Left lung (tissue), 4 donors: ENCODE data around the gene LASP1NB.

ENCODE experiments used
- ATAC-seq: fragments of 200-7000 bp; cut with Tn5 transposase; one replicate; pipeline ENCODE4 v1.9.1; 2020; ENCODE audit warnings: moderate library complexity
- DNase-seq, 4 donors: peaks; one replicate each; pipeline ENCODE4 v3.0.0-alpha.2; 2013 to 2020
- H3K27ac ChIP-seq, 2 donors: fragments of 200-600 bp; sonication (generic) in 1 of 2; one replicate each; pipeline versions ENCODE4 v1.5.0 to v1.8.0; 2020 to 2021
- H3K27me3 ChIP-seq, 2 donors: fragments of 200-600 bp; sonication (generic) in 1 of 2; one replicate each; pipeline versions ENCODE4 v1.5.0 to v1.8.0; 2020 to 2021
- H3K36me3 ChIP-seq, 2 donors: fragments of 200-600 bp; sonication (generic) in 1 of 2; one replicate each; pipeline versions ENCODE4 v1.5.0 to v1.8.0; 2020 to 2021
- H3K4me1 ChIP-seq, 2 donors: fragments of 200-600 bp; one replicate each; pipeline ENCODE4 v1.8.0; 2021
- H3K4me3 ChIP-seq, 2 donors: fragments of 200-600 bp; sonication (generic) in 1 of 2; one replicate each; pipeline versions ENCODE4 v1.5.0 to v1.8.0; 2020 to 2021; ENCODE audit warnings: mild to moderate bottlenecking in 1 of 2
- H3K9me3 ChIP-seq, 2 donors: fragments of 200-600 bp; sonication (generic) in 1 of 2; one replicate each; pipeline versions ENCODE4 v1.5.0 to v1.8.0; 2020 to 2021
- intact Hi-C, 2 donors: fragments of 100-400 bp; cut with DNase I; formaldehyde crosslinking; loops; one replicate each; pipeline versions ENCODE4 v1.11.2 to v1.14.2; 2022
- TF ChIP-seq, protein P1 (sequence below), 2 donors: fragments of 200-600 bp; sonication (generic) in 1 of 2; IDR thresholded peaks; one replicate each; pipeline versions ENCODE4 v1.5.0 to v1.8.0; 2021; ENCODE audit warnings: antibody characterized with exemption in 2 of 2
- donor health status: DM: no; HTN: yes; CAD: no.
- donor health status: DM: no; HTN: no; CAD: no.

Gene LASP1NB

DNA sequence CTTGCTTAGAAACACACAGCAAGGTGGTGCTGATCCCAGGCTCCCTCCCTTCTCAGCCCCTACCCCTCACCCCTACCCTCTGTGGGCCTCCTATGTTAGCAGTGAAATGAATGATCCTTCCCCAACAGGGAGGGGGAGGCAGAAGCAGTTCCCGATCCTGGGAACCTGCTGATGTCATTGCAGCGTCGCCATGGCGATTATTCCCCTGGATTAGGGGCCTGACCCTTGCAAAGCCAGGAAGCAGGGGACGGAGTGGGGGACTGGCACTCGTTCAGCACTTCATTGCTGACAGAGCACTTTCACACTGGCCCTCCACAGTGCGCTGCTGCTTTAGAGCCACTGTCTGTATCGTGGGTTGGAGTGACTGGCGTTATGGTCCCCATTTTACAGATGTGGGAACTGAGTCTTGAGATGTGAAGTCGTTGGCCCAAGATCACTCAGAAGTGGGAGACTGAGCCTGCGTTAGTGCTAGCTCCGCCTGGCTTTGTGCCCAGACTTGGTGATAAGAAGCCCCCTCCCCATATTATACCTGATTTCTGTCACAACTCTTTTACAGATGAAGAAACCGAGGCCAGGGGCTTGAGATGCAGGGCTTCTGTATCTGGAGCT, 29.0 kb upstream of the LASP1NB start:
- no peak for ATAC-seq
- H3K27me3 ChIP-seq = no peaks in the 10 kb centered on the region
- no peaks in the 10 kb centered on the region for H3K9me3 ChIP-seq
- peaks cover 48 to 98% of the 10 kb centered on the region in 2 donors for H3K4me1 ChIP-seq
- H3K36me3 ChIP-seq = peaks cover 0 to 73% of the 10 kb centered on the region in 2 donors
- intact Hi-C loops = no loop called here
- TF ChIP-seq, protein P1, sequence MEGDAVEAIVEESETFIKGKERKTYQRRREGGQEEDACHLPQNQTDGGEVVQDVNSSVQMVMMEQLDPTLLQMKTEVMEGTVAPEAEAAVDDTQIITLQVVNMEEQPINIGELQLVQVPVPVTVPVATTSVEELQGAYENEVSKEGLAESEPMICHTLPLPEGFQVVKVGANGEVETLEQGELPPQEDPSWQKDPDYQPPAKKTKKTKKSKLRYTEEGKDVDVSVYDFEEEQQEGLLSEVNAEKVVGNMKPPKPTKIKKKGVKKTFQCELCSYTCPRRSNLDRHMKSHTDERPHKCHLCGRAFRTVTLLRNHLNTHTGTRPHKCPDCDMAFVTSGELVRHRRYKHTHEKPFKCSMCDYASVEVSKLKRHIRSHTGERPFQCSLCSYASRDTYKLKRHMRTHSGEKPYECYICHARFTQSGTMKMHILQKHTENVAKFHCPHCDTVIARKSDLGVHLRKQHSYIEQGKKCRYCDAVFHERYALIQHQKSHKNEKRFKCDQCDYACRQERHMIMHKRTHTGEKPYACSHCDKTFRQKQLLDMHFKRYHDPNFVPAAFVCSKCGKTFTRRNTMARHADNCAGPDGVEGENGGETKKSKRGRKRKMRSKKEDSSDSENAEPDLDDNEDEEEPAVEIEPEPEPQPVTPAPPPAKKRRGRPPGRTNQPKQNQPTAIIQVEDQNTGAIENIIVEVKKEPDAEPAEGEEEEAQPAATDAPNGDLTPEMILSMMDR (IDR thresholded peaks at IDR 0.05) = no peak
- peak in 1 of 4 donors; percentile 28 for DNase-seq
- H3K4me3 ChIP-seq = no peak overlapping the region
- H3K27ac ChIP-seq = peak overlapping the region in 1 of 2 donors; percentile 86

- no peaks in the 10 kb centered on the region for H3K9me3 ChIP-seq
- H3K36me3 ChIP-seq = peaks cover 0 to 66% of the 10 kb centered on the region in 2 donors
- TF ChIP-seq, protein P1 (IDR thresholded peaks at IDR 0.05) = no peak
- DNase-seq (peak in 1 of 4 donors; percentile 28), ATAC-seq (no peak)
- H3K4me1 ChIP-seq = peaks cover 48 to 98% of the 10 kb centered on the region in 2 donors
- intact Hi-C loops = no loop called here
- H3K4me3 ChIP-seq = no peak overlapping the region
- peak overlapping the region in 1 of 2 donors; percentile 86 for H3K27ac ChIP-seq
- no peaks in the 10 kb centered on the region for H3K27me3 ChIP-seq
Observed at GRCh38 chr17:38897176-38897575, 28.2 kb upstream of the LASP1NB start.

DNA sequence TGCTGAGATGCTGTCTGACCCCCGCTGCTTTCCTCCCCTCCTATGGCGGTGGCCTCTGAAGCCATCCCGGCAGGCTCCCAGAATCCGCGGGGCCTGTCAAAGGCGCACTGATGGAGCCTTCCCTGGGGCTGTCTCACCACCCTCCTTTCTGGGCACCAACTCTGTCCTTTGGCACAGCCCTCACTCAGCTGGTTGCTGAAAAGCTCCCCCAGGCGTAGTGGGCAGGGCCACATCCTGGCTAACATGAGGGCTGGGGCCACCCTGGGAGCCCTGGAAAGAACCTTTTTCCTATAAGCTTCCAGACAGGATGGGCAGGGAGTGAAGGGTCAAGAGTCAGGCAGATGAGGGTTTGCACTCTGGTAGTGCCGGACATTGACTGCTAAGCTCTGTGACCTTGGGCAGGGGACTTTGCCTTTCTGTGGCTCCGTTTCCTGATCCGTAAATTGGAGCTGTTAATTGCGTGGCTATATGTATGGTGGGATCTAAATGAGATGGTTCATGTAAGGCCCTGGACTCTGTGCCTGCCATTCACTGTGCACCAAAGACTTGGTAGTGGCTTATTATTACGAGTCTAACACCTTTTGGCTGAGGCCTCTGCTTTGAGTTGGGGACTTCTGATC, 27.6 kb upstream of the LASP1NB start:
- Histone ChIP-seq H3K36me3 (peaks cover 0 to 64% of the 10 kb centered on the region in 2 donors), H3K27ac (peak overlapping the region; percentile 41 to 86), H3K4me3 (no peak overlapping the region), H3K4me1 (peaks cover 46 to 98% of the 10 kb centered on the region in 2 donors), H3K9me3 (no peaks in the 10 kb centered on the region), H3K27me3 (no peaks in the 10 kb centered on the region)
- TF ChIP-seq, protein P1 (IDR thresholded peaks at IDR 0.05) = no peak
- intact Hi-C loops = no loop called here
- no peak for DNase-seq
- ATAC-seq = no peak

DNA sequence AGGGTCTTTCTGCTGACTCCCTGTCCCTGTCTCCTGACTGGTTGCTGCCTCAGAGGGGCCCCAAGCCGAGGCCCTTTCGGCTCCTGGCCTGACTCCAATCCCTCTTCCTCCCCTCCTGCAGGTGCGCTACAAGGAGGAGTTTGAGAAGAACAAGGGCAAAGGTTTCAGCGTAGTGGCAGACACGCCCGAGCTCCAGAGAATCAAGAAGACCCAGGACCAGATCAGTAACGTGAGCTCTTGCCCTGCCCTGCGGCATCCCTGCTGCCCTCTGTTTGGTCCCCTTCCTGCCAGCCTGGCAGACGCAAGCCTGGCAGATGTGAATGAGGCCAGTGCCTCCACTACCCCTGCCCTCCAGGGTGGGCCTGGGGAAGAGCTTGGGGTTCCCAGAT, 27.1 kb upstream of the LASP1NB start:
- H3K27me3 ChIP-seq = no peaks in the 10 kb centered on the region
- H3K36me3 ChIP-seq = peaks cover 0 to 64% of the 10 kb centered on the region in 2 donors
- peaks cover 42 to 98% of the 10 kb centered on the region in 2 donors for H3K4me1 ChIP-seq
- H3K27ac ChIP-seq = peak overlapping the region; percentile 41 to 86
- H3K9me3 ChIP-seq = no peaks in the 10 kb centered on the region
- DNase-seq (no peak), ATAC-seq (no peak)
- intact Hi-C loops = no loop called here
- TF ChIP-seq, protein P1 (IDR thresholded peaks at IDR 0.05) = no peak
- no peak overlapping the region for H3K4me3 ChIP-seq

DNA sequence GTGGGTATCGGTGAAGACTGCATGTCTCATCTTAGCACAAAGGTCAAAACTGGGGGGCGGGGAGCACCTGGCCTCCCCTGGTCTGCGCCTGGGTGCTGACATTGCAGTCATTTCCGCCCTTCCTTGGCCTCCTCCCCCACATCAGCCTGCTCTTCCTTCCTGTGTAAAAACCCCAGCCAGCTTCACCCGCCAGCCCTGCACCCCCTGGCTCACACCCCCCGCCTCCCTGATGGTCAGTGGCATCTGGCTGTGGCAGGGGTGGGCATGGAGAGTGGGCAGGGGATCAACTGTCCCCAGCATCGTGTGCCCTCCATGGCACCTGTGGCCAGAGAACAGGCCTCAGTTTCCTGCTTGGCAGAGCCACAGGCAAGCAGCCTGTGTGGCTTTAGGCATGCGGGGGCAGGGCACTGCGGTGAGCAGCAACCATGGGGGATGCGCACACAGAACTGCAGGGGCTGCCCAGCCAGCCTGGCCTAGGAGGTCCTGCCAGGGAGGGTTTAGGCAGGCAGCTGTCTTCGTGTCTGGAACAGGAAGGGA, 26.5 kb upstream of the LASP1NB start:
- TF ChIP-seq, protein P1 (IDR thresholded peaks at IDR 0.05) = no peak
- Histone ChIP-seq H3K27ac (peak overlapping the region; percentile 69 to 86), H3K9me3 (no peaks in the 10 kb centered on the region), H3K4me3 (peak overlapping the region in 1 of 2 donors; percentile 16), H3K4me1 (peaks cover 36 to 98% of the 10 kb centered on the region in 2 donors), H3K36me3 (peaks cover 0 to 64% of the 10 kb centered on the region in 2 donors), H3K27me3 (no peaks in the 10 kb centered on the region)
- intact Hi-C loops = no loop called here
- ATAC-seq = peak; percentile 15
- peak in 2 of 4 donors; percentile 72 to 87 for DNase-seq
